Lung microvascular endothelial cell (primary cell): Measurements from ENCODE around the gene FLRT3. TPM values are rescaled to one million over a fixed set of nuclear protein-coding genes. Genes with fewer than 3 reads are reported as not detected.

Experiments used
- DNase-seq, 2 donors: peaks; one replicate each; pipeline versions ENCODE4 v3.0.0 to v3.0.0-alpha.2; 2010; ENCODE audit warnings: low read depth in 2 of 2
- total RNA-seq: library from RNA; depleted of rRNA; stranded (reverse); fragments of >200 nt; gene quantifications from 2 replicates; pipeline ENCODE4 v1.2.1, GENCODE V29; 2014

The FLRT3 gene
- total RNA-seq, 1 donor from 2014 or later, result 3.4 TPM

GRCh38 chr20:14319704-14320103, 17.7 kb downstream of the FLRT3 start:
- DNase-seq, result no peak

GRCh38 chr20:14313341-14314020, 23.9 kb downstream of the FLRT3 start:
- no peak for DNase-seq

- DNase-seq, result no peak
These were observed 25.4 kb downstream of the FLRT3 start for GRCh38 chr20:14312001-14312400.

GRCh38 chr20:14310977-14311627, 26.3 kb downstream of the FLRT3 start:
- no peak for DNase-seq

GRCh38 chr20:14307956-14308355, 29.5 kb downstream of the FLRT3 start:
- no peak for DNase-seq

GRCh38 chr20:14304472-14304871, 32.9 kb downstream of the FLRT3 start:
- DNase-seq, result no peak

GRCh38 chr20:14303651-14304050, 33.8 kb downstream of the FLRT3 start:
- no peak for DNase-seq

GRCh38 chr20:14303106-14303505, 34.3 kb downstream of the FLRT3 start:
- no peak for DNase-seq

- no peak for DNase-seq
These were observed 37.6 kb downstream of the FLRT3 start for GRCh38 chr20:14299831-14300230.

- no peak for DNase-seq
These were observed 41.6 kb downstream of the FLRT3 start for GRCh38 chr20:14295770-14296309.

- peak in 1 of 2 donors; percentile 52 for DNase-seq
These were observed 42.2 kb downstream of the FLRT3 start for GRCh38 chr20:14295238-14295637.

GRCh38 chr20:14291502-14291901, 45.9 kb downstream of the FLRT3 start:
- DNase-seq, result no peak

GRCh38 chr20:14288341-14289330, 48.8 kb downstream of the FLRT3 start:
- DNase-seq, result no peak

GRCh38 chr20:14284443-14284842, 53.0 kb downstream of the FLRT3 start:
- DNase-seq, result no peak

GRCh38 chr20:14282140-14282539, 55.3 kb downstream of the FLRT3 start:
- DNase-seq, result no peak
